KMS-11 (cell line): Measurements from ENCODE around the gene KIF16B.

Experiments
- H2AFZ ChIP-seq: fragments of 200-600 bp; sonication (generic); 2 replicates; pipeline ENCODE4 v1.6.1; 2016; ENCODE audit warnings: antibody characterized with exemption, mixed run types, low read depth
- H3K27ac ChIP-seq: fragments of 200-600 bp; sonication (generic); 2 replicates; pipeline ENCODE4 v1.6.1; 2016; ENCODE audit warnings: mild to moderate bottlenecking, mixed run types
- H3K27me3 ChIP-seq: fragments of 200-600 bp; sonication (generic); 2 replicates; pipeline ENCODE4 v1.6.1; 2017; ENCODE audit warnings: mild to moderate bottlenecking, low read depth, mixed run types, moderate library complexity; ENCODE audit not compliant: insufficient read depth
- H3K36me3 ChIP-seq: fragments of 200-600 bp; sonication (generic); 2 replicates; pipeline ENCODE4 v1.6.1; 2017; ENCODE audit warnings: mild to moderate bottlenecking, mixed run types; ENCODE audit not compliant: insufficient read depth
- H3K4me1 ChIP-seq: fragments of 200-600 bp; sonication (generic); 2 replicates; pipeline ENCODE4 v1.6.1; 2016; ENCODE audit warnings: mild to moderate bottlenecking, low read depth, mixed run types; ENCODE audit not compliant: poor library complexity, severe bottlenecking
- H3K4me2 ChIP-seq: fragments of 200-600 bp; sonication (generic); 2 replicates; pipeline ENCODE4 v1.7.0; 2016; ENCODE audit warnings: mild to moderate bottlenecking, mixed run types
- H3K4me3 ChIP-seq: fragments of 200-600 bp; sonication (generic); IDR thresholded peaks from 2 replicates; pipeline ENCODE4 v1.6.1; 2017; ENCODE audit warnings: low read depth, low read length, mixed read lengths; ENCODE audit not compliant: insufficient read depth
- H3K79me2 ChIP-seq: fragments of 200-600 bp; sonication (generic); 2 replicates; pipeline ENCODE4 v1.6.1; 2016; ENCODE audit warnings: low read depth, mixed run types; ENCODE audit not compliant: insufficient read depth
- H3K9ac ChIP-seq: fragments of 200-600 bp; sonication (generic); 2 replicates; pipeline ENCODE4 v1.6.1; 2016; ENCODE audit warnings: mild to moderate bottlenecking, mixed run types
- H4K20me1 ChIP-seq: fragments of 200-600 bp; sonication (generic); 2 replicates; pipeline ENCODE4 v1.6.1; 2016; ENCODE audit warnings: mild to moderate bottlenecking, mixed run types; ENCODE audit not compliant: insufficient read depth
- CTCF ChIP-seq: fragments of 200-600 bp; sonication (generic); conservative IDR thresholded peaks from 2 replicates; pipeline ENCODE4 v1.6.1; 2017; ENCODE audit warnings: low read depth, mild to moderate bottlenecking, antibody characterized with exemption, low read length, moderate library complexity, mixed read lengths

The KIF16B gene

GRCh38 chr20:16290358-16290757, 282.9 kb downstream of the KIF16B start:
- no peak overlapping the region for H2AFZ ChIP-seq
- no peaks in the 10 kb centered on the region for H3K4me1 ChIP-seq
- no peak for TF ChIP-seq CTCF
- no peaks in the 10 kb centered on the region for H3K79me2 ChIP-seq
- no peak overlapping the region for H3K9ac ChIP-seq
- no peak overlapping the region for H3K27ac ChIP-seq
- no peaks in the 10 kb centered on the region for H4K20me1 ChIP-seq
- H3K4me2 ChIP-seq: no peak overlapping the region
- H3K27me3 ChIP-seq: no peaks in the 10 kb centered on the region
- no peaks in the 10 kb centered on the region for H3K36me3 ChIP-seq
- H3K4me3 ChIP-seq: no peak overlapping the region

- Histone ChIP-seq H3K27me3 (no peaks in the 10 kb centered on the region), H4K20me1 (no peaks in the 10 kb centered on the region), H3K4me3 (no peak overlapping the region), H3K4me2 (no peak overlapping the region), H3K9ac (no peak overlapping the region), H3K36me3 (no peaks in the 10 kb centered on the region), H2AFZ (no peak overlapping the region), H3K27ac (no peak overlapping the region), H3K4me1 (no peaks in the 10 kb centered on the region), H3K79me2 (no peaks in the 10 kb centered on the region)
- TF ChIP-seq CTCF: no peak
Observed at GRCh38 chr20:16287776-16288175, 285.5 kb downstream of the KIF16B start.

- no peak overlapping the region for H3K4me2 ChIP-seq
- no peaks in the 10 kb centered on the region for H4K20me1 ChIP-seq
- H3K36me3 ChIP-seq: no peaks in the 10 kb centered on the region
- no peaks in the 10 kb centered on the region for H3K4me1 ChIP-seq
- no peaks in the 10 kb centered on the region for H3K27me3 ChIP-seq
- no peak overlapping the region for H3K9ac ChIP-seq
- H3K27ac ChIP-seq: no peak overlapping the region
- H3K4me3 ChIP-seq: no peak overlapping the region
- no peak overlapping the region for H2AFZ ChIP-seq
- no peaks in the 10 kb centered on the region for H3K79me2 ChIP-seq
- TF ChIP-seq CTCF: no peak
Observed at GRCh38 chr20:16286601-16287000, 286.6 kb downstream of the KIF16B start.

- no peaks in the 10 kb centered on the region for H3K4me1 ChIP-seq
- no peaks in the 10 kb centered on the region for H3K79me2 ChIP-seq
- H3K9ac ChIP-seq: no peak overlapping the region
- no peaks in the 10 kb centered on the region for H3K36me3 ChIP-seq
- no peak overlapping the region for H3K4me3 ChIP-seq
- H4K20me1 ChIP-seq: no peaks in the 10 kb centered on the region
- no peak for TF ChIP-seq CTCF
- H3K4me2 ChIP-seq: no peak overlapping the region
- no peak overlapping the region for H3K27ac ChIP-seq
- no peak overlapping the region for H2AFZ ChIP-seq
- H3K27me3 ChIP-seq: no peaks in the 10 kb centered on the region
Observed at GRCh38 chr20:16284385-16285100, 288.7 kb downstream of the KIF16B start.
